HEK293 (cell line): ENCODE results near the gene HIF3A.

Experiments used
- CTCF ChIA-PET: fragments of 350-600 bp; formaldehyde crosslinking; extraction: SDS; loops from one replicate; lab custom pipeline; 2021; ENCODE audit warnings: antibody characterized with exemption; lab: Yijun Ruan, JAX
- POLR2A ChIA-PET: fragments of 300-600 bp; formaldehyde crosslinking; extraction: SDS; loops from one replicate; lab custom pipeline; 2020; ENCODE audit warnings: antibody characterized with exemption, inconsistent platforms; lab: Yijun Ruan, JAX
- H3K27ac ChIP-seq: fragments of 200-500 bp; sonication (Bioruptor generic); 2 replicates; pipeline ENCODE4 v1.5.1; 2014; ENCODE audit warnings: low read depth, low read length, control low read depth, inconsistent platforms; ENCODE audit errors: extremely low read depth
- H3K36me3 ChIP-seq, 2 experiments: fragments of 200-500 bp in 1 of 2; sonication (Bioruptor generic) in 1 of 2; 1 replicate in 1 of 2; 2 replicates in 1 of 2; pipeline ENCODE4 v1.5.1; 2014 to 2017; ENCODE audit warnings: inconsistent platforms in 2 of 2, low read length in 2 of 2; ENCODE audit not compliant: control insufficient read depth in 2 of 2, insufficient read depth in 1 of 2
- H3K4me1 ChIP-seq: fragments of 200-500 bp; sonication (Bioruptor generic); 2 replicates; pipeline ENCODE4 v1.5.1; 2014; ENCODE audit warnings: mild to moderate bottlenecking, low read length, inconsistent platforms; ENCODE audit not compliant: control insufficient read depth, insufficient read depth
- H3K4me3 ChIP-seq: 2 replicates; pipeline ENCODE4 v1.5.1; 2011; ENCODE audit warnings: low read depth, mild to moderate bottlenecking, control low read depth, low read length, moderate library complexity
- H3K9me3 ChIP-seq: fragments of 200-500 bp; sonication (Bioruptor generic); 2 replicates; pipeline ENCODE4 v1.5.1; 2014; ENCODE audit warnings: low read depth, low read length, inconsistent platforms; ENCODE audit not compliant: control insufficient read depth, insufficient read depth
- BCL11B ChIP-seq: fragments of 450-650 bp; formaldehyde crosslinking; IDR thresholded peaks from 2 replicates; pipeline ENCODE4 v1.5.1; 2016; ENCODE audit warnings: low read depth, missing biosample characterization, missing genetic modification characterization
- HOXA7 ChIP-seq: sonication (generic); formaldehyde crosslinking; IDR thresholded peaks from 2 replicates; pipeline ENCODE4 v1.8.1; 2022; ENCODE audit warnings: missing genetic modification reagents, borderline replicate concordance
- HOXD13 ChIP-seq: sonication (generic); formaldehyde crosslinking; IDR thresholded peaks from 2 replicates; pipeline ENCODE4 v1.8.0; 2022; ENCODE audit warnings: missing genetic modification reagents, borderline replicate concordance
- IKZF3 ChIP-seq: fragments of 450-650 bp; IDR thresholded peaks from 2 replicates; pipeline ENCODE4 v1.5.0; 2018; ENCODE audit warnings: missing biosample characterization, mild to moderate bottlenecking, missing genetic modification characterization, moderate library complexity
- PRDM1 ChIP-seq: fragments of 450-650 bp; formaldehyde crosslinking; IDR thresholded peaks from 2 replicates; pipeline ENCODE4; 2016; ENCODE audit warnings: missing biosample characterization, missing genetic modification characterization
- ZNF223 ChIP-seq: fragments of 450-650 bp; formaldehyde crosslinking; IDR thresholded peaks from 2 replicates; pipeline ENCODE4 v1.5.1; 2016; ENCODE audit warnings: missing biosample characterization, missing genetic modification characterization
- ZNF311 ChIP-seq: fragments of 450-650 bp; formaldehyde crosslinking; IDR thresholded peaks from 2 replicates; pipeline ENCODE4 v1.5.1; 2017; ENCODE audit warnings: missing biosample characterization, missing genetic modification characterization, borderline replicate concordance
- ZNF366 ChIP-seq: fragments of 450-650 bp; formaldehyde crosslinking; conservative IDR thresholded peaks from 2 replicates; pipeline ENCODE4 v1.5.1; 2016; ENCODE audit warnings: missing biosample characterization, missing genetic modification characterization
- ZNF510 ChIP-seq: fragments of 450-650 bp; formaldehyde crosslinking; IDR thresholded peaks from 2 replicates; pipeline ENCODE4 v1.5.1; 2018; ENCODE audit warnings: mild to moderate bottlenecking, missing genetic modification characterization, missing biosample characterization; ENCODE audit not compliant: insufficient replicate concordance
- ZNF571 ChIP-seq: fragments of 450-650 bp; formaldehyde crosslinking; IDR thresholded peaks from 2 replicates; pipeline ENCODE4 v1.5.0; 2017; ENCODE audit warnings: missing biosample characterization, missing genetic modification characterization
- ZNF639 ChIP-seq: fragments of 450-650 bp; formaldehyde crosslinking; IDR thresholded peaks from 2 replicates; pipeline ENCODE4 v1.5.1; 2016; ENCODE audit warnings: missing biosample characterization, missing genetic modification characterization
- ZNF830 ChIP-seq: fragments of 450-650 bp; IDR thresholded peaks from 2 replicates; pipeline ENCODE4 v1.5.0; 2018; ENCODE audit warnings: missing biosample characterization, missing genetic modification characterization, low read depth, mild to moderate bottlenecking, moderate library complexity
- ZSCAN23 ChIP-seq: fragments of 450-650 bp; formaldehyde crosslinking; IDR thresholded peaks from 2 replicates; pipeline ENCODE4 v1.5.1; 2016; ENCODE audit warnings: missing biosample characterization, missing genetic modification characterization
- ZXDB ChIP-seq: fragments of 450-650 bp; formaldehyde crosslinking; IDR thresholded peaks from 2 replicates; pipeline ENCODE4 v1.5.1; 2016; ENCODE audit warnings: missing biosample characterization, missing genetic modification characterization
- TF ChIP-seq, protein P1 (sequence below): fragments of 450-650 bp; formaldehyde crosslinking; IDR thresholded peaks from 2 replicates; pipeline ENCODE4 v1.5.1; 2016; ENCODE audit warnings: missing biosample characterization, missing genetic modification characterization
- TF ChIP-seq, protein P2 (sequence below): fragments of 450-650 bp; formaldehyde crosslinking; IDR thresholded peaks from 2 replicates; pipeline ENCODE4 v1.5.1; 2016; ENCODE audit warnings: missing biosample characterization, missing genetic modification characterization
- TF ChIP-seq, protein P3 (sequence below): fragments of 450-650 bp; formaldehyde crosslinking; IDR thresholded peaks from 2 replicates; pipeline ENCODE4 v1.5.1; 2017; ENCODE audit warnings: missing biosample characterization, missing genetic modification characterization
- TF ChIP-seq, protein P4 (sequence below): fragments of 450-650 bp; formaldehyde crosslinking; IDR thresholded peaks from 2 replicates; pipeline ENCODE4 v1.5.1; 2016; ENCODE audit warnings: missing biosample characterization, missing genetic modification characterization

HIF3A gene

DNA sequence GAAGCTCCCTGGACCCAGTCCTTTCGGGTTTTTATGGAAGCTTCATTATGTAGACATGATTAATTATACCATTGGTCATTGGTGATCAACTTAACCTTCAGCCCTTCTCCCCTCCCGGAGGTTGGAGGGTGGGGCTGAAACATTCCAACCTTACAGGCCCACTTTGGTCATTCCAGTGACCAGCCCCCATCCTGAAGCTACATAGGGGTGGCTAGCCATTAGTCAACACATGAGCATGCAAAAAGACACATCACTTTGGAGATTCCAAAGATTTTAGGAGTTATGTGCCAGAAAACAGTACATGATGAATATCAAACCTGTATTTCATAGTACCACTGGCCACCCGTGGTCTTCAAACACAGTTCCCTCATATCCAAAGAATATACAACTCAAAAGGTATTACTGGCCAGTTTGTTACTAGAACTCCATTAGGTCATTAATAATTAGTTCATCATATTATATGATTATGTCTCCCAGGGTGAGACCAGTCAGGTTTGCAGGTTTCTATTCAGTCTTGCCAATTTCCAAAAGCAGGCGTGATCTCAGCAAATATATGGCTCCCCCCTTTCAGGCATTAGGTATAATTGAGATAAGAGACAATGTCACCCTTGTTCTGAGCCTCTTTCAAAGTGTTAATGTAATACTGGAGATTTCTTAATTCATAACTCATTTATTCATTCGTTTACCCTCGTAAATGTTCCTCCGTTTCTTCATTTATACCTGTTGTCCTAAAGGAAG, 61.2 kb downstream of the HIF3A start (continued):
- no peak for TF ChIP-seq ZSCAN23 (tag by site-specific recombination)
- no peak for TF ChIP-seq IKZF3 (tag by site-specific recombination)
- TF ChIP-seq ZNF311 = no peak
- TF ChIP-seq ZNF510 (tag by site-specific recombination) = no peak
- TF ChIP-seq HOXA7 = no peak
- TF ChIP-seq ZNF366 (tag by site-specific recombination) = no peak
- TF ChIP-seq ZNF223 (tag by site-specific recombination) = no peak
- TF ChIP-seq, protein P1, sequence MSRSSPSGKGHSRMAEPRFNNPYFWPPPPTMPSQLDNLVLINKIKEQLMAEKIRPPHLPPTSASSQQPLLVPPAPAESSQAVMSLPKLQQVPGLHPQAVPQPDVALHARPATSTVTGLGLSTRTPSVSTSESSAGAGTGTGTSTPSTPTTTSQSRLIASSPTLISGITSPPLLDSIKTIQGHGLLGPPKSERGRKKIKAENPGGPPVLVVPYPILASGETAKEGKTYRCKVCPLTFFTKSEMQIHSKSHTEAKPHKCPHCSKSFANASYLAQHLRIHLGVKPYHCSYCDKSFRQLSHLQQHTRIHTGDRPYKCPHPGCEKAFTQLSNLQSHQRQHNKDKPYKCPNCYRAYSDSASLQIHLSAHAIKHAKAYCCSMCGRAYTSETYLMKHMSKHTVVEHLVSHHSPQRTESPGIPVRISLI (tag by site-specific recombination) = no peak
- TF ChIP-seq HOXD13 (CRISPR knock-in tag) = no peak
- no peak for TF ChIP-seq ZXDB (tag by site-specific recombination)
- TF ChIP-seq, protein P2, sequence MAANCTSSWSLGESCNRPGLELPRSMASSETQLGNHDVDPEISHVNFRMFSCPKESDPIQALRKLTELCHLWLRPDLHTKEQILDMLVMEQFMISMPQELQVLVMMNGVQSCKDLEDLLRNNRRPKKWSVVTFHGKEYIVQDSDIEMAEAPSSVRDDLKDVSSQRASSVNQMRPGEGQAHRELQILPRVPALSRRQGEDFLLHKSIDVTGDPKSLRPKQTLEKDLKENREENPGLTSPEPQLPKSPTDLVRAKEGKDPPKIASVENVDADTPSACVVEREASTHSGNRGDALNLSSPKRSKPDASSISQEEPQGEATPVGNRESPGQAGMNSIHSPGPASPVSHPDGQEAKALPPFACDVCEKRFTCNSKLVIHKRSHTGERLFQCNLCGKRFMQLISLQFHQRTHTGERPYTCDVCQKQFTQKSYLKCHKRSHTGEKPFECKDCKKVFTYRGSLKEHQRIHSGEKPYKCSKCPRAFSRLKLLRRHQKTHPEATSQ (tag by site-specific recombination) = no peak

DNA sequence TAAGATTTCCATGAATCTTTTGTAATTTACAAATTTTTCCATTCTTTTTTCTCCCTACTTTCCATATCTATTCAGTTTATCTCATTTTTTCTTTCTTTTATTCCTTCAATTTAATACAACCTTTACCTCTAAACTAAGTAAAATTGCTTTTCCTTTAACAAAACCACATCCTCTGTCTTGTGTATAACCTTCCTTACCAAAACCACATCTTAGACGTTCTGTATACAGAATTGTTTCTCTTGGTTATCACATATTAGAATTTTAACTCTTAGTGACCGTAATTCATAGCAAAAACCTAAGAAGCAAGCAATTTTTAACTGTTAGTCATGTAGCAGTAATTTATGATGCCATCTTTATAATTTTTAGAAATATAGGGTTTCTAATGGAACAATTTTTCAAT, 65.1 kb downstream of the HIF3A start:
- Histone ChIP-seq H3K4me1 (0 out of 2 replicates have a peak, but pooled peaks cover 3% of the 10 kb centered on the region), H3K27ac (no peak overlapping the region), H3K9me3 (no peaks in the 10 kb centered on the region), H3K4me3 (no peak overlapping the region), H3K36me3 (peaks cover 52 to 67% of the 10 kb centered on the region in 2 experiments)
- TF ChIP-seq BCL11B (tag by site-specific recombination) (no peak), ZNF830 (tag by site-specific recombination) (no peak), ZNF571 (no peak), PRDM1 (tag by site-specific recombination) (no peak), ZNF639 (tag by site-specific recombination) (no peak)
- TF ChIP-seq, protein P3, sequence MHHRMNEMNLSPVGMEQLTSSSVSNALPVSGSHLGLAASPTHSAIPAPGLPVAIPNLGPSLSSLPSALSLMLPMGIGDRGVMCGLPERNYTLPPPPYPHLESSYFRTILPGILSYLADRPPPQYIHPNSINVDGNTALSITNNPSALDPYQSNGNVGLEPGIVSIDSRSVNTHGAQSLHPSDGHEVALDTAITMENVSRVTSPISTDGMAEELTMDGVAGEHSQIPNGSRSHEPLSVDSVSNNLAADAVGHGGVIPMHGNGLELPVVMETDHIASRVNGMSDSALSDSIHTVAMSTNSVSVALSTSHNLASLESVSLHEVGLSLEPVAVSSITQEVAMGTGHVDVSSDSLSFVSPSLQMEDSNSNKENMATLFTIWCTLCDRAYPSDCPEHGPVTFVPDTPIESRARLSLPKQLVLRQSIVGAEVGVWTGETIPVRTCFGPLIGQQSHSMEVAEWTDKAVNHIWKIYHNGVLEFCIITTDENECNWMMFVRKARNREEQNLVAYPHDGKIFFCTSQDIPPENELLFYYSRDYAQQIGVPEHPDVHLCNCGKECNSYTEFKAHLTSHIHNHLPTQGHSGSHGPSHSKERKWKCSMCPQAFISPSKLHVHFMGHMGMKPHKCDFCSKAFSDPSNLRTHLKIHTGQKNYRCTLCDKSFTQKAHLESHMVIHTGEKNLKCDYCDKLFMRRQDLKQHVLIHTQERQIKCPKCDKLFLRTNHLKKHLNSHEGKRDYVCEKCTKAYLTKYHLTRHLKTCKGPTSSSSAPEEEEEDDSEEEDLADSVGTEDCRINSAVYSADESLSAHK = no peak
- TF ChIP-seq, protein P4, sequence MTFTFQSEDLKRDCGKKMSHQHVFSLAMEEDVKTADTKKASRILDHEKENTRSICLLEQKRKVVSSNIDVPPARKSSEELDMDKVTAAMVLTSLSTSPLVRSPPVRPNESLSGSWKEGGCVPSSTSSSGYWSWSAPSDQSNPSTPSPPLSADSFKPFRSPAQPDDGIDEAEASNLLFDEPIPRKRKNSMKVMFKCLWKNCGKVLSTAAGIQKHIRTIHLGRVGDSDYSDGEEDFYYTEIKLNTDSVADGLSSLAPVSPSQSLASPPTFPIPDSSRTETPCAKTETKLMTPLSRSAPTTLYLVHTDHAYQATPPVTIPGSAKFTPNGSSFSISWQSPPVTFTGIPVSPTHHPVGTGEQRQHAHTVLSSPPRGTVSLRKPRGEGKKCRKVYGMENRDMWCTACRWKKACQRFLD (tag by site-specific recombination) = no peak
- ChIA-PET POLR2A (interaction anchor here (0.6 to 1.2 kb wide), 3 partner anchors 8 to 1243 kb away, joined by 3 to 5 read pairs (median 4); no protein-coding TSS in a partner anchor), CTCF (interaction anchor here (0.6 to 2.4 kb wide), 3 partner anchors 10 to 15 kb away, joined by 4 to 11 read pairs (median 6); partner anchors contain the start of gene PPP5C)
